ENCODE data around the gene FAM111A.

The FAM111A gene

GRCh38 chr11:59144096-59144495, 1.4 kb downstream of the FAM111A start:
- no peak for FAIRE-seq

- FAIRE-seq = no peak
Measured at GRCh38 chr11:59144579-59145345, 2.1 kb downstream of the FAM111A start.

- FAIRE-seq = no peak
Measured at GRCh38 chr11:59145534-59145933, 2.9 kb downstream of the FAM111A start.

- FAIRE-seq = no peak
Measured at GRCh38 chr11:59151761-59152160, 9.1 kb downstream of the FAM111A start.

- no peak for FAIRE-seq
Measured at GRCh38 chr11:59152312-59152951, 9.8 kb downstream of the FAM111A start.

- no peak for FAIRE-seq
Measured at GRCh38 chr11:59154610-59155009, 12.0 kb downstream of the FAM111A start.

GRCh38 chr11:59157433-59157832, 14.8 kb downstream of the FAM111A start:
- no peak for FAIRE-seq

GRCh38 chr11:59158206-59159068, 15.8 kb downstream of the FAM111A start:
- peak; percentile 27 for FAIRE-seq

- no peak for FAIRE-seq
Measured at GRCh38 chr11:59164028-59164427, 21.4 kb downstream of the FAM111A start.

- FAIRE-seq = no peak
Measured at GRCh38 chr11:59171508-59172322, 29.1 kb downstream of the FAM111A start, which contains the start of gene DTX4. Gene DTX4 (plus strand): TSS chr11:59172132. CDS start chr11:59172596, 464 bp downstream.

GRCh38 chr11:59172345-59173079, 29.9 kb downstream of the FAM111A start:
- no peak for FAIRE-seq

- no peak for FAIRE-seq
Measured at GRCh38 chr11:59173080-59173963, 30.7 kb downstream of the FAM111A start.

GRCh38 chr11:59173964-59174663, 31.5 kb downstream of the FAM111A start:
- no peak for FAIRE-seq

- no peak for FAIRE-seq
Measured at GRCh38 chr11:59174664-59175033, 32.0 kb downstream of the FAM111A start.

GRCh38 chr11:59175091-59175501, 32.4 kb downstream of the FAM111A start:
- FAIRE-seq = no peak

- FAIRE-seq = no peak
Measured at GRCh38 chr11:59176330-59176729, 33.7 kb downstream of the FAM111A start.

GRCh38 chr11:59178402-59178801, 35.7 kb downstream of the FAM111A start:
- FAIRE-seq = no peak

GRCh38 chr11:59179121-59179520, 36.5 kb downstream of the FAM111A start:
- no peak for FAIRE-seq

GRCh38 chr11:59180168-59180776, 37.6 kb downstream of the FAM111A start:
- FAIRE-seq = no peak

GRCh38 chr11:59180907-59181306, 38.3 kb downstream of the FAM111A start:
- FAIRE-seq = no peak

Data from G401.6 (cell line).